EL (cell line): Measurements from ENCODE around the gene EPS8L3.
"Not testable (repeated sequence)": the region's sequence is repeated elsewhere in the genome, so short reads cannot be mapped to it uniquely, and the experiment has no call there.

Source experiments
- DNase-seq: peaks from one replicate; pipeline ENCODE4 v3.0.0-alpha.2; 2016

EPS8L3 gene

DNA sequence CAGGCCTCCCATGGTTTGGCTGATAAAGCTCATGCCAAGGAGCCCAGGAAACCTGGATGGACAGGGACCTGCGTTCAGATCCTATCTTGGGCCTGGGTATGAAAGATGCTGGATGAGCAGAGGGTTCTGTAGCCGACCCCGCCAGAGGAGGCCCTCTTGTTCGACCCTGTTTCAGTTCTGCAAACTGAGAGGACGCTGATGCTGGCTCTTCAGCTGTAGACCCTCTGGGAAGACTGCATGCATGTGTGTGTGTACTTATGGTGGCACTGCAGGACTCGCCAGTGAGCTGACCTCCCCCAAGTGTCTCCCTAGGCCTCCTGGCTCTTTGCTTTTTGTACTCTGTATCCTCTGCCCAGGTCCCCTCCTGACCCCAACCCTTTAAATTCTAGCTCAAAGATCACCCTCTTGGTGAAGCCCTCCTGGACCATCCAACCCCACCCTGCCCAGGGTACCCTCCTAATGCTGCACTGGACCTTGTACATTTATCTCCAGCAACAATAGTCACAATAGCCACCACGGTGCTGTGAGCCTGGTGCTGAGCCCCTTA lies 1.6 kb downstream of the EPS8L3 start:
- DNase-seq, result no peak

DNA sequence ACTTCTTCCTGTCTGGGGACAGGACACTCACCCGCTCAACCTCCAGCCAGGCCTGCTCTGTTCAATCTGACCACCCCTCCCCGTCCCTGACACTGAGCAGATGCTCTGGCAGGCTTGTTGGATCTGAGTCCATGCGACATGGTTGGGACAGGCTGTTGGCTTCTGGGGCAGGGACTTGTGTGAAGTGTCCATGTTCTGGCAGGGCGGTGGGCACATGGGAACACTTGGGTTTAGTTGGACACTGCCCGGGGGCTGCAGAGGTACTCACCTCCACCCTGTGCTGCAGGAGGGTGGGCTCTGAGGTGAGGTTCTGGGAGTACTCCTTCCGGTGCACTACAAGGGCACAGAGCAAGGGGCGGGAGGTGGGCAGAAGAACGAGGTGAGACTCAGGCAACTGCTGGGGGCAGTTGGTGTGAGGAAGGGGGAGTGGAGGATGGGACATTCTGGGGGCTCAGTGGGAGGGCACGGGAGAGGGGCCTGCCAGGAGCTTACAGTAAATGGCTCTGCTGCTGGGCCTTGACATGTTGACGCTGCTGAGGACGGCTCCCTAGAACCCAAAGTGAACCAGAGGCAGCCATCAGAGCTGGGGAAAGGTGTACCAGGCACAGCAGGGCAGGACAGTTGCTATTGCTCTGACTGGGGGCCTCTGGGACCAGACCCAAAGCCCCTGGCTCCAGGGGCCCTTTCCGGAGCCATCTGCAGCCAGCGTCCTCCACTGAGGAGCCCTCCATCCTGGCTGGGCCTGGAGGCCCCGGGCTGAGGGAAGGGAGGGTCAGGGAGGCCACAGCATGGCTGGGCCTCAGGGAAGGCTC lies 2.3 kb downstream of the EPS8L3 start:
- DNase-seq, result no peak

GRCh38 chr1:109760581-109761226 lies 3.0 kb downstream of the EPS8L3 start:
- DNase-seq, result no peak

DNA sequence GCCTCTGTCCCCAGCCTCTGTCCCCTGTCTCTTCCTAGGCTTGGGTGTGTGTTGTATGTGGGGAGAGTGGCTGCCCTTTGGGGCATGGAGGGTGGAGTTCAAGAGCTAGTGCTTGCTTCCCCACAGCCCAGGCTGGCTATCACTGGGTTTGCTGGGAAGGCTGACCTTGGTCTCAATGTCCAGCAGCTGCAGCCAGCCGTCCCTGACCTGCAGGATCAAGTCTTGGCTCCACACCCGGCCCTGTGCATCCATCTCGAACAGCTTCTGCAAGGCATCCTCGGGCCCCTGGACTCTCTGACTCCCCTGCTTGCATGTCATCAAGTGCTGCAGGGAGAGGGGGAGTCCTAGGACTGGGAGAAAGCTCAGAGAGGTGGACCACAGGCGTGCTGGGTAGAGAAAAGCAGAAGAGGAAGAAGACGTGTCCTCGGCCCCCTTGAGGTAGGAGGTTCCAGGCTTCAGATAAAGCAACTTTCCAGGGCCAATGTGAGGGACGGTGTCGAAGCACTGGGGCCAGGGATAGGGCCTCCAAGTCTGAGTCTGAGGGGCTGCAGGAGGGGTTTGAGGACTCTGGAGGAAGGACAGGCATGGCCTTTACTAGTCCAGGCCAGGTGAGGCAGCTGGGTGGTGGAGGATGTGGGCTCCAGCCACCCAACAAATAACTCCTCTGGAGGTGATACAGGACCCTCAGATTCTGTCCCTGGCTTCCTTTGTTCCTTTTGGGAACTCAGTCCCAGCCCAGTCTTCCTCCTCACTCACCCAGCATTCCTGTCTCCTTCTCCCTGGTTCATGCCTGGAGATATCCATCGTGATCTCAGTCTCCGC lies 4.0 kb downstream of the EPS8L3 start:
- no peak for DNase-seq

DNA sequence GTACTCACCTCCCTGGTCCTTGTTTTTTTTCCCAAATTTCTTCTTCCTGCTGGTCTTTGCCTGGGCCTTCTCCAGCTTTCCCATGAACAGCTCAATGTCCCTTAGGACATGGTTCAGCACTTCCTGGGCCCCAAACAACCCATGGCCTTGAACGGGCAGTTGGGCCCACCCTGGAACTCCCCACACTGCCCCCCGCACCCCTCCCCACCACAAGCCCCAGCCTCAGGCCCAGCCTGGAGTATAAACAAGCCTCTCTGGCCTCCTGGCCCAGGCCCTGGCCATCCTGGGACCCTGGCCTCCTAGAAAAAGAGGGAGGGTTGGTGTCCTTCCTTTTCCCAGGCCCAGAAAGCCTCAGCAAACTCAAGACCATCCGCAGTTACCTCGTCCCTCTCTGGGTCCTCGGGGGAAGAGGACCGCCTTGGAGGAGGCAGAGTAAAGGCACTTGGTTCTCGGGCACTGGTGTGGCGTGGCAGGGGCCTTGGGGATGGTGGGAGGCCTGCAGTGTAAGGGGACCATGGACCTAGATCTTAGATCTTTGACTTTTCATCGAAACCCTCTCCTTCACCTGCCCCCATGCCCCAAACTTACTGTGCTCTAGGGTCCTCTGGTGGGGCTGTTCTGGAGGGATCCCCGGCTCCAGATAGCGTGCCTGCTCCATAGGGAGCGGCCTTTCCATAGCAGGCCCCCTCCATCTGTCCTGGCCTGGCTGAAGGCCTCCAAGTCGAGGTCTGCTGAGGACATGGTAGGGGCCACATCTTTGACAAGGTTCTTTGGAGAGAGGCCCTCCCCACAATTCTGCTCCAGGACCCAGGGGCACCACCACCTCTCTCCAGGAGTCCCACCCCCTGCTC lies 5.6 kb downstream of the EPS8L3 start:
- DNase-seq, result no peak

- no peak for DNase-seq
These were observed 6.7 kb downstream of the EPS8L3 start for GRCh38 chr1:109756848-109757521.

- DNase-seq, result not testable (repeated sequence)
These were observed 7.4 kb downstream of the EPS8L3 start for GRCh38 chr1:109756325-109756724.

- no peak for DNase-seq
These were observed 9.0 kb downstream of the EPS8L3 start for GRCh38 chr1:109754738-109755137.

DNA sequence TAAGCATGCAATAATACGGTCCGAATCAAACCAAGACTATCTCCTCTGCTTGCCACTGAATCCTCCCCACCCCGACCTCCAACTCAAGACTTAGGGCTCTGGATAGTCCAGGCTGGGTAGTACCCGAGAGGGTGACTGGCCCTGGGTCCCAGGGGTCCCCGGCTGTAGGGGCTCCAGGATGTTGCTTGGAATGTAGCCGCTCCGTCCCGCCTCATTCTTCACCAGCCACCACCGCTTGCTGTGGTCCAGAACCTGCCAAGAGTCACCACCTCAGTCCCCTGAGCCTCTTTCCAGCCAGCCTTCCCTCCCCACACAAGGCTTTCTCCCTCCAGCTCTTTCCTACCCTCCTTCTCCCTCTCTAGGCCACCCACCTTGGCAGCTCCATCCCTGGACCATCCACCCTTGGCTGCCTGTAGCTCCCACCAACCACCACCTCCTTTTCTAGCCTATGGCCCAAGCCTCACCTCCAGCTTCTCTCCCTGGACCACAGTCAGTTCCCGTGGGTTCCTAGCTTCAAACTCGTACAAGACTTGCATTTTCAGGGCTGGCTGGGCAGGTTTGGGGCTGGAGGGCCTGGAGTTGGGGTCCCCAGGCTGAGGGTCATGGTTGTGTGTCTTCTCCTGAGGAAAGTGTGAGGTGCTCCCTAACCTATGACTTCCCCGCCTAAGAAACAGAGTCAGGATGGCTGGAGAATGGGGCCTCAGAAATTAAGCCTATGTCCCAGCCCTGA lies 12.0 kb downstream of the EPS8L3 start:
- no peak for DNase-seq

- no peak for DNase-seq
These were observed 12.8 kb downstream of the EPS8L3 start for GRCh38 chr1:109750920-109751319.

- DNase-seq, result no peak
These were observed 13.4 kb downstream of the EPS8L3 start for GRCh38 chr1:109750241-109750882.

DNA sequence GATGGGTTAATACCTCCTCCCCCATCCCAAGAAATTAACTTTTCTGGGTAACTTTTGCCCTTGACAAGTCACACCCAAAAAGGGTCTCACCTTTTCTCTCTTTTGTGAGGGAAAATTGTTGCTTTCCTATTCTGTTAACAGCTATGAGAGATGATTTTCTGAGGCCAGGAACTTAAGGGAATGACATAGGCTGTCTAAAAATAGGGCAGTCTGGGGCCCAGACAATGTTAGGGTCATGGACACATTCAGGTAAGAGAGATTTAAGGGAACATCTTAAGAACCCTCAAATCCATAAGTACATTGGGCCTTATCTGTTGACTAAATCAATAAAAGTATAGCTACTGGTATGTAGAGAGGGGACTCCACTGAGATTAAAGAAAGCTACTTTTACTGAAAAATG lies 14.5 kb downstream of the EPS8L3 start:
- DNase-seq, result no peak

DNA sequence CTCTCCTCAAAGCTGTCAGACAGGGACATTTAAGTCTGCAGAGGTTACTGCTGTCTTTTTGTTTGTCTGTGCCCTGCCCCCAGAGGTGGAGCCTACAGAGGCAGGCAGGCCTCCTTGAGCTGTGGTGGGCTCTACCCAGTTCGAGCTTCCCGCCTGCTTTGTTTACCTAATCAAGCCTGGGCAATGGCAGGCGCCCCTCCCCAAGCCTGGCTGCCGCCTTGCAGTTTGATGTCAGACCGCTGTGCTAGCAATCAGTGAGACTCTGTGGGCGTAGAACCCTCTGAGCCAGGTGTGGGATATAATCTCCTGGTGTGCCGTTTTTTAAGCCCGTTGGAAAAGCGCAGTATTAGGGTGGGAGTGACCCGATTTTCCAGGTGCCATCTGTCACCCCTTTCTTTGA lies 15.4 kb downstream of the EPS8L3 start:
- not testable (repeated sequence) for DNase-seq

- DNase-seq, result no peak
These were observed 22.9 kb downstream of the EPS8L3 start, which contains the start of gene GSTM3 for GRCh38 chr1:109740615-109741373. TSS of gene GSTM3 (minus strand) at chr1:109741038. CDS start at chr1:109740287, 751 bp downstream.

GRCh38 chr1:109739738-109740614 lies 23.7 kb downstream of the EPS8L3 start:
- peak; percentile 76 for DNase-seq

GRCh38 chr1:109733236-109733870 lies 30.4 kb downstream of the EPS8L3 start:
- no peak for DNase-seq

GRCh38 chr1:109732390-109732881 lies 31.3 kb downstream of the EPS8L3 start:
- no peak for DNase-seq

GRCh38 chr1:109730666-109731065 lies 33.1 kb downstream of the EPS8L3 start:
- no peak for DNase-seq
